Measurements from ENCODE around the gene CEP112.
"Not testable (repeated sequence)": the region's sequence is repeated elsewhere in the genome, so short reads cannot be mapped to it uniquely, and the experiment has no call there.

The CEP112 gene

DNA sequence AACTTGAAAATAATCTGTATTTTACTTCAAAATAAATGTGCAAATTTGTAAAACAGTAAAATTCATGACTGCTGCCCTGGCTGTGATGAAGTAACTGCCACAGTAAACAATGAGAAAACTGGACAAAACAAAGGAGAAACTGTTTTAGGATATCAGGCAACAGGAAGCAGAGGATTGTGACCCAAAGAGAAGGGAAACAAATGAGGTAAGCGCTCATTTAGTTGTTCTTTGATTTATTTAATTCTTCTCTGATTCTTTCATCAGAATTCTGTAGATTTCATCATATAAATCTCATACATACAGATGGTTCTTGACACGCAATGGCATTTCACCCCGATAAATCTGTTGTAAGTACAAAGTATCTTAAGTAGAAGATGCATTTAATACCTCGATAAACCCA is 432.4 kb downstream of the CEP112 start:
- no peak for DNase-seq

DNA sequence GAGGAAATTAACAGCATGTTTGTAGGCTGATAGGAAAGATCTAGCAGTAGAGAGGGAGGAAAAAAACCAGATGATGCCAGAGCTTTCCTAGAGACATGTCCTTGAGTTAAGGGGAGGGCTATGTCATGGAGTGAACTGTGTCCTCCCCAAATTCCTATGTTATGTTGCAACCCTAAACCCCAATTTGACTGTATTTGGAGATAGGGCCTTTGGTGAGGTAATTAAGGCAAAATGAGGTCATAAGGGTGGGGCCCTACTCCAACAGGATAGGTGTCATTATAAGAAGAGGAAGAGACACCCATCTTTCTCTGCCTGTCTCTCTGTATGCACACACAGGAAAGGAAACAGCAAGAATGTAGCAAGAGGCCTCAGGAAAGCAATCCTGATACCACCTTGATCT is 435.2 kb downstream of the CEP112 start:
- no peak for DNase-seq

DNA sequence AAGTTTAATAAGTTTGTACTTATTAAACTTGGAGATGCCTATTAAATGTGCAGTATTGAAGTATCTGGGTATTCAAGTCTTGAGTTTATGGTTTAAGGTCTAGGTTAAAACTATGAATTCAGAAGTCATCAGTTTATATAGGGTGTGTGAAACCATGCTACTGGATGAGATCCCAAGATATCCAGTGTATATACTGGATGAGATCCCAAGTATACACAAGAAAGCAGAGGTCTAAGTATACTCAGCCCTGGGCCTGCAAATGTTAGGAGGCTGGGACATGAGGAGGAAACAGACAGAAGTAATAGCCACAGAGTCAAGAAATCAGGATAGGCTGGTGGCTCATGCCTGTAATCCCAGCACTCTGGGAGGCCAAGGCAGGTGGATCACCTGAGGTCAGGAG is 436.1 kb downstream of the CEP112 start:
- no peak for DNase-seq

DNA sequence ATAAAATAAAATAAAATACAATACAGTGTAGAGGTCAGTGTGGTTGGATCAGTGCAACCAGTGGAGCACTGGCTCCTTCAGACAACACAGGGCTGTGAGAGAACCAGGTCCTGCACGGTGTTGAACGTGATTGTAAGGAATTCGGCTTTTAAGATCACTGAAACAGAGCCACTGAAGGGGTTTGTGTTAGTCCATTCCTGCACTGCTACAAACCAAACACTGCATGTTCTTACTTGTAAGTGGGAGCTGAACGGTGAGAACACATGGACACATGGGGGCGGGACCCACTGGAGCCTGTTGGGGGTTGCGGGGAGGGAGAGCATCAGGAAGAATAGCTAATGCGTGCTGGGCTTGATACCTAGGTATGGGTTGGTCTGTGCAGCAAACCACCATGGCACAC is 437.3 kb downstream of the CEP112 start:
- no peak for DNase-seq

DNA sequence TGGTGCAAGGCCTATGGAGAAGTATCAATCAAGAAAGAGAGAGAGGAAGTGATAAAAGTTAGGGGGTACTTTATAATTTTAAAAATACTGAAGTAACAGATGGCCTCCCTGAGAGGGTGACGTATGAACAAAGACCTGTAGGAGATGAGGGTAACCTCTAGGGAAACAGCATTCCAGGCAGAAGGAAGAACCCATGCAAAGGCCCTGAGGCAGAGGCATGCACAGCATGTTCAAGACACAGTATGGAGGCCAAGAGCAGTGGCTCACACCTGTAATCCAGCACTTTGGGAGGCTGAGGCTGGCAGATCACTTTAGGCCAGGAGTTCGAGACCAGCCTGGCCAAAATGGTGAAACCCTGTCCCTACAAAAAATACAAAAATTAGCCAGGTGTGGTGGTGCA is 437.9 kb downstream of the CEP112 start:
- no peak for DNase-seq

DNA sequence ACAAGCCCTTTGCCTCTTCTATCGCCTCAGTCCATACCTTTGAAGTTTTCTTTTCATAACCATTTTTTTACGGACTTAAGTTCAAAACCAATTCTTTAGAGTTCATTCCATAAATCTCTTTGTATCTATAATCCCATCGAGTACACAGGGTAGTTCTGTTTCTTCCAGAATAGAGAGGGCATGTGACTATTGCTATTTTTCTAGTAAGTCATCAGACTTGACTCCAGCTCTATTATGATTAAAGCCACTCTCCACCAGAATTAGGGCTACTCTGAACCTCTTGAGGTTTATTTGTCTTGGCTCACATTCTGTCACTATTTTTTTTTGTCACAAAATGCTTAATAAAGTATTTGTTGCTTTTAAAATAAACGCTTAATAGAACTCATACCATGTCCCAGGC is 438.6 kb downstream of the CEP112 start:
- DNase-seq = no peak

DNA sequence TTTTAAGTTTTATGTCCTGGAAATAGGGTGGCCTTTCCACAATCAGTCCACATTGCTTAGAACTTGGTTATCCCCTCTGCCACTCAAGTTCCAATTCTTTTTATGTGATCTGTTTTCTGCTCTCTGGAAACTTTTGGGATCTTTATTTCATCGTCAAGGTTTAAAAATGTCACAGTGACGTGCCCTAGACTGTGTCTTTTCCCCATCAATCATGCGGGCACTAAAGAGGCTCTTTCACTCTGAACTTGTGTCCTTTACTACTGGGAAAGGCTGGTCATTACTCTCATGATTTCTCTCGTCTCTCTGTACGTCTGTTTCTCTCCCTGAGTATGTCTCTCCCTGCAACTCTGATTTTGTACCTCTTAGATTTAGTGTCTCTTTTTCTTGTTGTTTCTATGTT is 440.7 kb downstream of the CEP112 start:
- DNase-seq = no peak

DNA sequence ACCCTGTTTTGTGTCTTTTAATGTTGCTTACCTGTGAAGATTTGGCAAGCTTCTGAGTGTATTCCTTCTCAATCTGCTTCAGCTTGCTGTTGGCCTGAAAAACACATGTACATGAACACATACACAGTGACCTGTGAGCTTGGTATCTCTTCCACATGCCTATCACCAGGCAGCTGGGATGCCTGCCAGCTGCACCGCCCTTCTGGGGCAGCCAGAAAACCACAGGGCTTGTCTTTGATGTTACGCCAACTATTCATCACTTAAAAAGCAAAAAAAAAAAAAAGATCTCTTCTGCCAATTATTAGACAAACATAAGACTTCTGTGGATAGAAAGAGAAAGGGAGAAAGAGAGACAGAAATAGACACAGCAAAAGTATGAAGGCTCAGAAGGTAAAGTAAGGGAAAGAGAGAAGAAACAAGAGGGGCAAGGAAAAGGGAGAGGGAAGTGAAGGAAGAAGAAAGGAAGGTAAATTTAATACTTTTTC is 441.3 kb downstream of the CEP112 start:
- DNase-seq = peak; percentile 40

DNA sequence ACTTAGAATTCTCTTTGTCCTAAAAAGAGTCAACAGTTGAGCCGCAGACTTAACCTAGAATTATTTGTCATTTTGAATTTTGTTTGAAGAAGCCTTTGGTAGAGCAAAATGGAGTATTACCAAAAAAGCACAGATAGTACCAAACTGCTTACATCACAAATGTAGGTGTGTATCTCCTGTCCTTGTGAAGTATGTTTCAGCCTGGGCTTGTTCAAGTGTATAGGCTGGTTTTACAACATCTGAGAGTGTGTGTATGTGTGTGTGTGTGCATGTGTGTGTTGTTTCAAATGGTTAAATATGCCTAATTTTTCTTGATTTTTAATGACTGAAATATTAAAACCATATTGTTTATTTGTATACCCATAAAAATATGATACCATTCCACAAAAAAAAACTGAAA is 441.8 kb downstream of the CEP112 start:
- DNase-seq = no peak

DNA sequence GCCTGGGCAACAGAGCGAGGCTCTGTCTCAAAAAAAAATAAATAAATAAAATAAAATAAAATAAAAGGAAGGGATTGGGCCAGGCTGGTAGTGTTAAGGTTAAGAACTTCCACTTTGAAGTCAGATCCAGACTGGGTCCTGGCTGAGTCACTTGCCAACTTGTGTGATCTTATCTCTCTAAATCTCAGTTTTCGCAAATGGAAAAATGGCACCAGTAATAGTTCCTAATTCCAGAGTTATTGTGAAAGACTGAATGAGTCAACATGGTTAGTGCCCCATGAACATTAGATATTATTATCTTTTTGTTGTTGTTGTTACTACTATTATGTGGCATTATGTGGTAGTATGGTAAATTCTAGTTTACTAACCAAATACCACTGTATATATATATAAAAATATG is 442.5 kb downstream of the CEP112 start:
- DNase-seq = no peak

DNA sequence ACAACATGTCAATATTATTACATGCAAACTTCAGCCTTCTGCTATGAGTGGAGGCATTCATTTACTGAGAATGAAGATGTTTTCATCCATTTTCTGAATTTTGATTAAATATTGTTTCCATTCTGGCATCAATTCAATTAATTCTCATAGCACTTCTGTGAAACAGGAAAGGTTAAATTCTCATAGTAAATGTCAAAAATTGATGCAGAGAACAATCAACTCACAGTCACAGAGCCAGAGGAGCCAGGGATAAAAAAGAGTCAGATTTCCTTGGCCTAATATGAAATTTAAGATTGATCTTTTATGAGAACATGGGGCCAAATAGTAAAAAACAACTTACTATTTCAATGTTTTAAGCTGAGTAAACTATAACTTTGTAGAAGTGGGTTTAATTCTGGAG is 446.7 kb downstream of the CEP112 start:
- no peak for DNase-seq

DNA sequence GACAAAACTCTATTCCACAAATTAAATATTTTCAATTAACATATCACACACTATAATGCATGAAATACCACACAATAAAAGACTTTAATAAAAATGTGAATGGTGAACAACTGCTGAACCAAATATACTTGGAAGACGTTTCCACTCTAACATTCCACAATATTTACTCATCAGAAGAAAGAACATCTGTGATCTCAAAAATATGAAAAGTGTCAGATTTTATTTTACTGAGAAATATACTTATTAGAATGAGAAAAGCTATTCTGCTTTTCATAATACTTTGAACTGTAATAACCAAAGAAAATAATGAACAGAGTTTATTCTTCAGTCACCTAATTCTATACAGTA is 448.7 kb downstream of the CEP112 start:
- no peak for DNase-seq

DNA sequence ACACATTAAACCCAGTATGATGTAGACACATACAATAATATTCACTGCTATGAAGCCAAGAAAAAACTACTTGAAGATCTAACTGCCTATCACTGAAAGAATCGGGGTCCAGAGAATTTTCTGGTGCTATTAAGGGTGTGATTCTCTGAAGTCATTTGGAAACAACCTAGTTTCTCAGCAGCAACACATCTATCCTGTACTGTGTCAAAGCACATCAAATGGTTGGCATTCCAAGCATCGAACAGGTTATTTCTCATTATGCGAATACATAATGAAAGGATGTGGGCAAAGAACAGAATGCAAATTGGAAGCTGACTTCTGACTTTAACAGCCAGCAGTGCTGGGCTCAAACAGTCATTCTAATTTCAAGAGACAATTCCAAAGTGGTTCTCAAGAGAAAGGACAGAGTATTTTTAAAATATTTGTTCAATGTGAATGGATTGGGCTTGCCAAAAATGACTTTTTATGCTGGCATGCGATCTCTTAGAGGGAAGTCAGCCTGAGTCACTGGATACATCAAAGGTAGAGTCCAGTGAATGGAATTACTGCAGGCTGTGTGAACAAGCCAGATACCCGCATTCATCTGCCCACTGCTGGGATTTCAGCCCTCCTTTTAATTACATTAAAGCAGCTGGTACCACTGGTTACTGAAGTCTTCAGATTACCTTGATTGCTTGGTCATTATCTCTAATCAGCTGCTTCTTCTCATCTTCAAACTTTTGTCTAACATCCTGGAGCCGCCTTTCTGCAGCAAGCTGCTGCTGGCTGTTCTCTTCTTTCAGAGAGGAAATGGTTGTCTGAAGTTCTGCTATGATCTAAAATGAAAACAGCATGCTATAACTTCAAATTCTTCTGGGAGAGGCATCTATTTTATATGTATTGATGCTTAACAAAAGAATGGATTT is 449.3 kb downstream of the CEP112 start:
- no peak for DNase-seq

DNA sequence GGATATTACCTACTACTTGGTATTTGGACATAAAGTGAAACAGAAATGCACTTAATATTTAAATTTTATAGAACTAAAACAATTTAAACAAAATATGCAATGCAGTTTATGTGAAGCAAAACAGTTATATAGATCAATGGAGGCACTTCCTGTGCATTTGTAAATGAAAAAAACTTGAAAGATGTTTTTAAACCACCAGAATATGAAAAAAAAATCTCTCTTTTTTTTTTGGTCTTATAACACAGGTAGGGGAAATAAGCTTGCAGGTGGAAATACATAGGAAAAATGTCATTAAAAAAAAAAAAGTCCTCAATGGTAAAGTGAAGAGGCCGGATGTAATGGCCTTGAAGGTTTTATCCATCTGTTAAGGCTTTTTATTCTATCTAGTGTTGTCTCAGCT is 450.2 kb downstream of the CEP112 start:
- DNase-seq = no peak

DNA sequence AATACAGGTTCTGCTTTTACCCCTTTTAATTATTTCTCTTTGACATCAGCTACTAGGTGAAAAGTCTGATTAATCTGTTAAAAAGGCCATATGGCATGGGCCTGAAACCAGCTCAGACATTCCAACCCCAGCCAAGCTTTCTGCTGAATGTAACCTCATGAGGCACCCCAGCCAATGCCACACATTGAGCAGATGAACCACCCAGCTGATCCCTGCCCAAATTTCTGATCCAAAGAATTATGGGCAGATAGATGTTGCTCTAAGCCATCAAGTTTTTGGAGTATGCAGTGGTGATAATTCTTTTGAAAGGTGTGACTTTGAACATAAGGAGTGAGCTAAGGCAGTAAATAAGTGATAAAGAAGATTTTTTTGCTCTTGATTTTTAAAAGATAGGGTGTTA is 452.9 kb downstream of the CEP112 start:
- no peak for DNase-seq

DNA sequence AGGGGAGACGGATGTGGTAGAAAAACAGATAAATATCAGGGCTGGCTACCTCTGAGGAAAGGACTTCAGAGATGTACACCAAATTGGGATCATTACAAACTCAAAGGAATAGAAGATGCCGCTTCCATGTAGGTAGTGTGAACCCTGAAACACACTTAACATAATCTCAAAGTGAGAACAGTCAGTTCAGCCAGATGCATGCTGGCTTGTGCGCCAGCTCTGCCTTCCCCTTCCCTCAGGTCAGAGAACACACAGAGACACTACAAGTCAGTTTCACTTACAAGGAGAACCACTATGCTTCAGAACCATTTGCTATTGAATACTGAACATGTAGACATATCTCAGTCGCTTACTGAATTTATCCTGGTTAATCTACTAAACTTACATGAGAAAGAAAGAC is 454.5 kb downstream of the CEP112 start:
- DNase-seq = no peak

DNA sequence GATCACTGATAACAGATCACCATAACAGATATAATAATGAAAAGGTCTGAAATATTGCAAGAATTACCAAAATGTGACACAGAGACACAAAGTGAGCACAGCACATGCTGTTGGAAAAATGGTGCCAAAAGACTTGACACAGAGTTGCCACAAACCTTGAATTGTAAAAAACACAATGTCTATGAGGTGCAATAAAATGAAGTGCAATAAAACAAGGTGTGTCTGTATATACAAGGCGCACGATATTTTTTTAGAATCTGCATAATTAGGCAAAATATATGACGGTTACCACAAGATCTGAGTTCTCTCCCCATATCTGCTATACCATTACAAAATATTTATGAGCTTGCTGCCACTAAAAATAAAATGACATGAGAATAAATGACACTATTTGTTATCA is 458.6 kb downstream of the CEP112 start:
- DNase-seq = no peak

DNA sequence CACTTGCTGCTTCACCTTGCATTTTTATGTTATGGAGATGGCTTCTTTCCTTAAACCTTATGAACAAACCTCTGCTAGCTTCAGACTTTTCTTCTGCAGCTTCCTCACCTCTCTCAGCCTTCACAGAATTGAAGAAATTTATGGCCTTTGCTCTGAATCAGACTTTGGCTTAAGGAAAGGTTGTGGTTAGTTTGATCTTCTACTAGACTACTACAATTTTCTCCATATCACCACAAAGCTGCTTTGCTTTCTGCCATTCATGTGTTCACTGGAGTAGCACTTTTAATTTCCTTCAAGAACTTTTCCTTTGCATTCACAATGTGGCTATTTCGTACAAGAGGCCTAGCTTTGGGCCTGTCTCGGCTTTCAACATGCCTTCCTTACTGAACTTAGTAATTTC is 459.3 kb downstream of the CEP112 start:
- not testable (repeated sequence) for DNase-seq

DNA sequence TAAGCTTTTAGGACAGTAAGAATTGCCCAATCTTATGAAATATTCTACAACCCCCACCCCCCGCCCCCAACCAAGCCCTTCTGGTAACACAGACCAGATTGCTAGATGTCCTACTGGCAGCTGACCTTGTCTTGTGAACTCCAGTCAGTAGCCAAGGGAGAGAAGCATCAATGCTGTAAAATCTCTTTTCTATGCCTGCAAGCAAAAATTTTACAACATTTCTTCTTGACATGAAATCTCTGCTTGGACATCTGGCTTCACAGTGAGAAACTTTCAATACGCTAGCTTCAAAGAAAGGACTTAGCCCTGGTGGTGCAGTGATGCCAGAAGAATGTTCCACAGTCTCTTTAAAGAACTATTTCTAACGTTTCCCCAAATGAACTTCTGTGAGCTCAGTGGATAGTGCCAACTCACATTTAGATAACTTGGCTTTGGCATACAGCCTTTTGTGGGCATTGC is 461.2 kb downstream of the CEP112 start:
- DNase-seq = no peak

DNA sequence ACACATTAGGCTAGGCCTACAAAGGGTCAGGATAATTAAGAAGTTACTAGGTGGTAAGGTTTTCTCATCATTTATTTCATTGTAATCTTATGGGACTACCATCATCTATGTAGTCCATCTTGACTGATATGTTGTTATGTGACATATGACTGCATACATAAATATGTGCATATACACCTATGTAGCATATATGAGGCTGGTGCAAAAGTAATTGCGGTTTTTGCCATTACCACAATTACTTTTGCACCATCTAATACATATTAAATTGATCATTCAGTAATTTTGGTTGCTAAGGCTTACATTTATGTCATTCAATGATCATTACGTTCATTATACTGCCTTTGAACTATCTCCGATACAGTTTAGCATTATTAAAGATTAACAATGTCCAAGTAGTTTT is 462.7 kb downstream of the CEP112 start:
- DNase-seq = no peak

DNA sequence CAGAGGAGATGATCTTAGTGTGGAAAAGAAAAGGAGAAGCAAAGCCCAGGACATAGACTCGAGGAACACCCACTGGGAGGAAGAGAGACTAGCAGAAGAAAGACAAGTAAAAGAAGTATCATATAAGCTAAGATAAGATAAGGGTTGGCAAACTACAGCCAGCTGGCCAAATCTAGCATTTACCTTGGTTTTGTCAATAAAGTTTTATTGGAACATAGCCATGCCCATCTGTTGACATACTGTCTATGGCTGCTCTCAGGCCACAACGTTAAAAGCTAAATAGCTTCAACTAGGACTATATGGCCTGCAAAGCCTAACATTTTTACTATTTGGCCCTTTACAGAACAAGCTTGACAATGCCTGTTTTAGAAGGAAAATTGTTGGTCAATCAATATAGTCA is 464.1 kb downstream of the CEP112 start:
- DNase-seq = no peak

DNA sequence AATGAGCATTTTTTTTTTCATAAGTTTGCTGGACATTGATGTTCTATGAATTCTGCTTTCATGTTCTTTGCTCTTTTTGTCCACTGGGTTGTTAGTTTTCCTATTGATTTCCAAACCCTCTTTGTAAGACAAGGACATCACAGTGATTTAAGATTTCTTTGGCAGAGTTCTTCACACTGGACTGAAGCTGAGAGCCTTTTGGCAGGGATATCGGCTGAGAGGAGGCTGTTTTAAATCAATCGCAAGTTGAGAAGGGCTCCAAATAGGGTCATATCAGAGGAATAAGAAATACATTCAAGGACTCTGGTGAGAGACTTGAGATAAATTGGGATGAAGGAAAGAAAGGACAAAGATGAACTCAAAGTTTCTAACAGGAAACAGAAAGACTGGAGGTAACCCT is 464.7 kb downstream of the CEP112 start:
- DNase-seq = no peak

DNA sequence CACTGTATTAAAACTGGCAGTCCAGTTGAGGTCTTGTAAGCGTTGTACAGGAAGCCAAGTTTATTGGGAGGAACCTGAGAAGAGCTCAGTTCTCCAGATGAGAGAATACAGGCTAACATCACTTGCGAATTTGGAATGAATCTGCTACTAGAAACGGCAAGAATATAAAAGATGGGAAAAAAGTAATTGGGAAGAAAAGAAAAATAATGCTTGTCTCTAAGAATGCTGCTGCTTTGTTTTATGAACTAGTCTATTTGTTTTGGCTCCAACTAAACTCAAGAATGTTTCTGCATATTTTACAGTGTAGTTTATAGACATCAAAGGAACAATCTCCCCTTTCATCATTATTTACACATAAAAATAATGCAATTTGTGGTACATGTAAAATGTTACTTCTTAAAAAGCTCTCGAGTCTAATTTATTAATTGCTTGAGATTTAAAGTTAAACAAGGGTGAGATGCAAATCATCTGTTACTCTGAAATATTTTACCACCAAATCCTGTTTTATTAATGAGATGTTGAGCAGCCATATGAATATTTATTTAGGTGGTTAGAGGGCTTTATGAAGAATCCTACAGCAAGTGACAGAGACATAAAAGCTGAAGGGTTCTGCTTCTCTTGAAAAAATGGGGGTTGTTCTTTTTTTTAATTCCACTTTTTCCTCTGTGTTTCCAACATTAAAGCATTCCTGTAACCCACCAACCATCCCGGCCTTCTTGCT is 468.3 kb downstream of the CEP112 start:
- no peak for DNase-seq

DNA sequence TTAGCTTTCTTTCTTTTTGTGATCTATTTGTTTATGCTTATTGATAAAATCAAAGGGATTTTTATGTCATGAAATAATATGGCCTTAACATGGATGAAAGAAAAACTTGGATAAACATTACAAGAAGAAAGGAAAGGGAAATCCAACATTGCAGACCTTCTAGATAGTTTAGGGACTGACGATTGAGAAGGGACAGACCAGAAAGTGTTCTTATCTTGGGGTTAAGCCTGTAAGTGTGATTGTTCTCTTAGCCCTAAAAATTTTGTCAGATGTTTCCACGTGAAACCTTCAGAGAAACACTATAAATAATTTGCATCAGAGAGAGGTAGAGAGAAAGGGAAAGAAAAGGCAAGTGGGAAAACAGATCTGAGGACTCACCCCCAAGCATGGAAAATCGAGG is 473.3 kb downstream of the CEP112 start:
- no peak for DNase-seq
